Thyroid gland (tissue), 4 donors: Measurements from ENCODE around the gene TNFRSF12A.

ENCODE experiments used
- POLR2A ChIP-seq, 2 donors: fragments of 450-650 bp; IDR thresholded peaks; one replicate each; pipeline ENCODE4 v1.6.1; 2017; ENCODE audit warnings: antibody characterized with exemption in 2 of 2, mild to moderate bottlenecking in 2 of 2, moderate library complexity in 1 of 2
- TF ChIP-seq, protein P1 (sequence below), 6 experiments: fragments of 200-600 bp in 3 of 6; fragments of 450-650 bp in 3 of 6; sonication (generic) in 3 of 6; IDR thresholded peaks; one replicate each; pipeline ENCODE4 v1.5.1; 2016 to 2019; ENCODE audit warnings: antibody characterized with exemption in 6 of 6, mild to moderate bottlenecking in 2 of 6, inconsistent platforms in 1 of 6, moderate library complexity in 1 of 6

DNA sequence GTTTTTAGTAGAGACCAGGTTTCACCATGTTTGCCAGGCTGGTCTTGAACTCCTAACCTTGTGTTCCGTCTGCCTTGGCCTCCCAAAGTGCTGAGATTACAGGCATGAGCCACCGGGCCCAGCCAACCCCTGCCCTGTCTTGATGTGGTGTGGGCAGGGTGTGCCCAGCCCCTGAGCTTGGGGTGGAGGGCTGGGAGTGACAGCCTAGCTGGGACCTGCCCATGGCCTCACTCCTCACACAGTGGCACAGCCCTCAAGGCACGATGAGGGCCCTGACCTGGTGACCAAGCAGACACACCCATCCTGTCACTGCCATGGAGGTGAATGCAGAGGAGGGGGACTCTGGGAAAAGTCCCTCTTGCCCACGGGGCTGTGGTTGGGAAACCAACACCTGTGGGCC lies 48.3 kb downstream of the TNFRSF12A start:
- no peak for TF ChIP-seq POLR2A (IDR thresholded peaks at IDR 0.05)
- TF ChIP-seq, protein P1, sequence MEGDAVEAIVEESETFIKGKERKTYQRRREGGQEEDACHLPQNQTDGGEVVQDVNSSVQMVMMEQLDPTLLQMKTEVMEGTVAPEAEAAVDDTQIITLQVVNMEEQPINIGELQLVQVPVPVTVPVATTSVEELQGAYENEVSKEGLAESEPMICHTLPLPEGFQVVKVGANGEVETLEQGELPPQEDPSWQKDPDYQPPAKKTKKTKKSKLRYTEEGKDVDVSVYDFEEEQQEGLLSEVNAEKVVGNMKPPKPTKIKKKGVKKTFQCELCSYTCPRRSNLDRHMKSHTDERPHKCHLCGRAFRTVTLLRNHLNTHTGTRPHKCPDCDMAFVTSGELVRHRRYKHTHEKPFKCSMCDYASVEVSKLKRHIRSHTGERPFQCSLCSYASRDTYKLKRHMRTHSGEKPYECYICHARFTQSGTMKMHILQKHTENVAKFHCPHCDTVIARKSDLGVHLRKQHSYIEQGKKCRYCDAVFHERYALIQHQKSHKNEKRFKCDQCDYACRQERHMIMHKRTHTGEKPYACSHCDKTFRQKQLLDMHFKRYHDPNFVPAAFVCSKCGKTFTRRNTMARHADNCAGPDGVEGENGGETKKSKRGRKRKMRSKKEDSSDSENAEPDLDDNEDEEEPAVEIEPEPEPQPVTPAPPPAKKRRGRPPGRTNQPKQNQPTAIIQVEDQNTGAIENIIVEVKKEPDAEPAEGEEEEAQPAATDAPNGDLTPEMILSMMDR (IDR thresholded peaks at IDR 0.05): no peak
